ENCODE results near the gene CSF3R.

- TF ChIP-seq POLR2A (IDR thresholded peaks at IDR 0.05; ENCODE audit: low read depth) (no peak), POLR2AphosphoS5 (IDR thresholded peaks at IDR 0.05) (no peak), EP300 (IDR thresholded peaks at IDR 0.05) (no peak)
- TF ChIP-seq, protein P1, sequence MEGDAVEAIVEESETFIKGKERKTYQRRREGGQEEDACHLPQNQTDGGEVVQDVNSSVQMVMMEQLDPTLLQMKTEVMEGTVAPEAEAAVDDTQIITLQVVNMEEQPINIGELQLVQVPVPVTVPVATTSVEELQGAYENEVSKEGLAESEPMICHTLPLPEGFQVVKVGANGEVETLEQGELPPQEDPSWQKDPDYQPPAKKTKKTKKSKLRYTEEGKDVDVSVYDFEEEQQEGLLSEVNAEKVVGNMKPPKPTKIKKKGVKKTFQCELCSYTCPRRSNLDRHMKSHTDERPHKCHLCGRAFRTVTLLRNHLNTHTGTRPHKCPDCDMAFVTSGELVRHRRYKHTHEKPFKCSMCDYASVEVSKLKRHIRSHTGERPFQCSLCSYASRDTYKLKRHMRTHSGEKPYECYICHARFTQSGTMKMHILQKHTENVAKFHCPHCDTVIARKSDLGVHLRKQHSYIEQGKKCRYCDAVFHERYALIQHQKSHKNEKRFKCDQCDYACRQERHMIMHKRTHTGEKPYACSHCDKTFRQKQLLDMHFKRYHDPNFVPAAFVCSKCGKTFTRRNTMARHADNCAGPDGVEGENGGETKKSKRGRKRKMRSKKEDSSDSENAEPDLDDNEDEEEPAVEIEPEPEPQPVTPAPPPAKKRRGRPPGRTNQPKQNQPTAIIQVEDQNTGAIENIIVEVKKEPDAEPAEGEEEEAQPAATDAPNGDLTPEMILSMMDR (IDR thresholded peaks at IDR 0.05): no peak
Observed at GRCh38 chr1:36453051-36453450, 29.7 kb downstream of the CSF3R start.
